HG02870 (cell line): Measurements from ENCODE around the gene CREG1.
"Not testable (repeated sequence)": the region's sequence is repeated elsewhere in the genome, so short reads cannot be mapped to it uniquely, and the experiment has no call there.

Experiments used
- ATAC-seq: cut with Tn5 transposase; IDR thresholded peaks from one replicate; pipeline ENCODE4 v1.9.1; 2021; ENCODE audit warnings: mild to moderate bottlenecking, moderate library complexity; ENCODE audit not compliant: unreplicated experiment

CREG1 gene

GRCh38 chr1:167553136-167554027, at the start of gene CREG1:
TSS of gene CREG1 (minus strand) at chr1:167553762.
- peak; percentile 94 for ATAC-seq

GRCh38 chr1:167602840-167603239, 49.3 kb upstream of the CREG1 start:
- ATAC-seq = no peak

DNA sequence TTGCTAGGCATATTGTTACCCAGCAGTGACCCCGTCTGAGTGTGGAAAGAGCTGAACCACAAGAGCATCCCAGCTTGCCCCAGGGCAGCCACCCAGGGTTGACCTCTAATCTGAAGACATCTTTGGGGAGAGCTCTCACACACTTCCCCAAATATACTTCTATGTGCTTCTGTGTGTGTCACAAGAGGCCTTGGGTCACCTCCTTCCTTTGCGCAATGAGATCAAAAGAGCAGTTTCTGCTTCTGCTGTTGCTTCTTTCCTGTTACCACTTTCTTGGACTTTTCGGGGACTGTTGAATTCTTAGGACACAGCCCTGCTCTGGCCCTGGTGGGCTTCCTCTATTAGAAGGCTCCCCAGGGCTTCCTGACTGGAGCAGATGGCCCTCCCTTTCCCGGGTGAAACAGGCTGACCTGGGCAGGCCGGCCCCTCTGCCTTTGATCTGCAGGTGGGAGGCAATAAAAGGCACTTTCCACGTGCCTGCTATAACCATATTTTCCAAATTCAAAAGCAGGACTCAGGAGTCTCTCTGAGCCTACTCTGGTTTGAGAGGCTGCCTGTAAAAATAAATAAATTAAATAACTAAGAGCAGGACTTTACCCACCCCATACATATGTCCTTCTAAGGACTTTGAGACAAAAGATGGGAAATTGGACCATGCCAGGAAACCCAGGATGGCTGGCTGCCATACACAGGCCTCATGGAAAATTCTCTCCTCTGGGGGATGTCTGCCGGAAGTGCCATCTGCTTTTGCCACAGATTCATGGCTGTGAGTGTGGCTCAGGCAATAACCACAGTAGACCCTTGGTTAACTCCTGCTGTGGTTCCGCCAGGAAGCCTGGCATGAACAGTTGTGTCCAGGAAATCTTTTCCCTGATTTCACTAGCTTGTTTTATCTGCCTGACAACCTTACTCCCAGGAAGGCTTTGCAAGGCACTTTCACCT, 48.2 kb upstream of the CREG1 start:
- ATAC-seq = no peak

DNA sequence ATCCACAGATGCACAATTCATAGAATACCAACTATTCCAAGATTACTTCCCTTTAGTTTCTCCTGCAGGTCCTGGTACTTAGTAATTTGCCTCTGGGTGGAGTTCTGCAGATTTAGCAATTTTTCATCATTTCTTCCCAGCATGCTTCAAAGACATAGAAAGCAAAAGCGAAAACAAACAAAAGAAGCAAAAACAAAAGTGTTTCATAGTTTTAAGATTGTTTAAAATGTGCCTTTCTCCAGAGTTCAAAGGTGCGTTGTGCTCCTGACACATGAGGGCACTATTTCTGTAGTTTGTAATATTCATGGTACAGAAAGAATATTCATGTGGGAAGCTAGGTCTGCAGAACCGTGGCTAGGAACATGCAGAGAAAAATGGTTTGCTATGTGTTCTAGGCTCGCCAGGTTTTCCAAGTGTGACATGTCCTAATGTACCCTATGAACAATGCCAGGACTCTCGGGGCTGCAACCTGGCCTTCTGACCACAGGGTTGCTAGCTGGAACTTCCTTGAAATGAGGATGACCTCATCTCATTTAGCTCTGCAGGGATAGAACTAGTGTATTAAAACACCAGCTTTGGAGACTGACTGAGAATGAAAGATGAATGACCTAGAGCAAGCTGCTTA, 46.5 kb upstream of the CREG1 start:
- peak; percentile 68 for ATAC-seq

GRCh38 chr1:167594822-167595221, 41.3 kb upstream of the CREG1 start:
- no peak for ATAC-seq

GRCh38 chr1:167593860-167594259, 40.3 kb upstream of the CREG1 start:
- no peak for ATAC-seq

- ATAC-seq = no peak
Measured at GRCh38 chr1:167592475-167592874, 38.9 kb upstream of the CREG1 start.

- no peak for ATAC-seq
Measured at GRCh38 chr1:167588361-167588760, 34.8 kb upstream of the CREG1 start.

GRCh38 chr1:167587872-167588271, 34.3 kb upstream of the CREG1 start:
- no peak for ATAC-seq

DNA sequence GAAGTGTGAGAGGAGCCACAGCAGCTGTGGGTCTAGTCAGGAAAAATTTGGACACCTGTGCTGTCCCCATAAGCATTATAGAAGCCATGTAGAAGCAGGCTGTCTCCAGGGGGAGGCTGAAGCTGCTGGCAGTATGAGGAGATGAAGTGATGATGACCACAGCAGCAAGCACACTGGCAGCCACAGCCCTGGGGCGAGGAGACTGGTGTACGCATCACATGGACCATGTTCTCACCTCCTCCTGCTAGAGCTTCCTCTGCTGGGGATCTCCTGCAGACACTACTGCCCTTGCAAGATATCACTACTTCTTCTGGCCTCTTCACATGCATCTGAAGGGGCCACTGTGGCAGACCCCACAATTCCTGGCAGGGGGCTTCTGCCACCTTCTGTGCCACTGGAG, 33.8 kb upstream of the CREG1 start:
- ATAC-seq = no peak

- ATAC-seq = no peak
Measured at GRCh38 chr1:167584581-167584980, 31.0 kb upstream of the CREG1 start.

GRCh38 chr1:167582722-167583121, 29.2 kb upstream of the CREG1 start:
- no peak for ATAC-seq

DNA sequence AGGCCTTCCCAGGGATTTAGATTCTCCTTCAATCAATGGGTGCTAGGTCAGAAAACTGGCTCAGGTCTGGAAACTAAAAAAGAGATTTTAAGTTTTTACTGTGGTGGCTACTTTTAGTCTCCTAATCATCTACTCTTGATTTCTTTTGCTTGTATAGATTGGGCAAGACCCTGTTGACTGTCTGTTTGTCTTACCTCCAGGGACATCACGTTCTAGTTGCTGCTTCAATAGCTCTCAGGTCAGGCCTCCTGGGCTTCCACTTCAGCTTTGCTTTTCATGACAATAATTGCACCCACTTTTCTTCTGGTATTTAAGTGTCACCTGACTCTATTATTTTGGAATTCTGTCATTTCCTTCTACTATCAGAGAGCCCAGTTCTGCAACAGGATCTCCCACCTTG, 28.5 kb upstream of the CREG1 start:
- ATAC-seq = no peak

GRCh38 chr1:167579986-167580385, 26.4 kb upstream of the CREG1 start:
- ATAC-seq = no peak

DNA sequence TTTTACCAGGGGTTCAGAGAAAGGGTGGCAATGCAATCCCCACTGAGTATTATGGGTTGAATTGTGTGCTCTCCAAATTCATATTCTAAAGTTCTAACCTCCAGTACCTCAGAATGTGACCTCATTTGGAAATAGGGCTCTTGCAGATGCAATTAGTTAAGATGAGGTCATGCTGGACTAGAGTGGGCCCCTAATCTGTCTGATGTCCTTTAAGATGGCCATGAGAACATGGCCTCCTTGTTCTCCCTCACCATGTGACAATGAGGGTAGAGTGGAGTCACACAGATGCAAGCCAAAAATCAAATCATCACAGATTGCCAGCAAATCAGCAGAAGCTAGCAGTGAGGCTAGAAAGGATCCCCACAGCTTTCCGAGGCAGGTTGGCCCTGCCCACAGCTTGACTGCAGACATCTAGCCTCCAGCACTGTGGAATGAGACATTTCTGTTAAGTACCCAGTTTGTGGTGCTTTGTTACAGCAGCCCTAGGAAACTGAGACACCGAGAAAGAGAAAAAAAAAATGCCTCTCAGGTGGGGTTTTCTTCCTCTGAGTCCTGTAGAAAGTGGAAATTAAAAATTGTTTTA, 25.5 kb upstream of the CREG1 start:
- ATAC-seq = no peak

- ATAC-seq = no peak
Measured at GRCh38 chr1:167575649-167576048, 22.1 kb upstream of the CREG1 start.

- no peak for ATAC-seq
Measured at GRCh38 chr1:167573035-167573434, 19.5 kb upstream of the CREG1 start.

GRCh38 chr1:167570712-167571111, 17.1 kb upstream of the CREG1 start:
- not testable (repeated sequence) for ATAC-seq

GRCh38 chr1:167567663-167568062, 14.1 kb upstream of the CREG1 start:
- ATAC-seq = no peak

GRCh38 chr1:167566766-167567165, 13.2 kb upstream of the CREG1 start:
- no peak for ATAC-seq

- ATAC-seq = no peak
Measured at GRCh38 chr1:167565922-167566321, 12.4 kb upstream of the CREG1 start.
